GM23338 (cell line): ENCODE measurements around the gene FKBP6. TPM values are rescaled to one million over a fixed set of nuclear protein-coding genes. Genes with fewer than 3 reads are reported as not detected.

Experiments used
- ATAC-seq: fragments of 200-7000 bp; cut with Tn5 transposase; 3 replicates; pipeline ENCODE4 v1.9.1; 2020
- DNase-seq: peaks from one replicate; pipeline ENCODE4 v3.0.0-alpha.2; 2015; ENCODE audit warnings: low spot score
- H2AFZ ChIP-seq: fragments of 200-600 bp; sonication (generic); 2 replicates; pipeline ENCODE4 v1.8.0; 2016; ENCODE audit warnings: antibody characterized with exemption, mild to moderate bottlenecking, moderate library complexity
- H3F3A ChIP-seq: fragments of 200-600 bp; sonication (generic); replicated peaks from 2 replicates; pipeline ENCODE4 v1.8.0; 2017; ENCODE audit warnings: antibody characterized with exemption, mixed run types, low read depth
- H3K27ac ChIP-seq: fragments of 200-600 bp; sonication (generic); 2 replicates; pipeline ENCODE4 v1.6.1; 2016; ENCODE audit warnings: low read depth
- H3K27me3 ChIP-seq: fragments of 200-600 bp; sonication (generic); 2 replicates; pipeline ENCODE4 v1.8.0; 2016; ENCODE audit warnings: mild to moderate bottlenecking, mixed run types, moderate library complexity; ENCODE audit not compliant: insufficient read depth
- H3K36me3 ChIP-seq: fragments of 200-600 bp; sonication (generic); 2 replicates; pipeline ENCODE4 v1.8.0; 2016; ENCODE audit warnings: mild to moderate bottlenecking; ENCODE audit not compliant: insufficient read depth
- H3K4me1 ChIP-seq: fragments of 200-600 bp; sonication (generic); 2 replicates; pipeline ENCODE4 v1.8.0; 2016; ENCODE audit warnings: mild to moderate bottlenecking, moderate library complexity; ENCODE audit not compliant: insufficient read depth
- H3K4me2 ChIP-seq: fragments of 200-600 bp; sonication (generic); 2 replicates; pipeline ENCODE4 v1.7.1; 2017; ENCODE audit warnings: mixed run types
- H3K4me3 ChIP-seq: fragments of 200-600 bp; sonication (generic); 2 replicates; pipeline ENCODE4 v1.6.1; 2016; ENCODE audit warnings: mixed run types
- H3K79me2 ChIP-seq: fragments of 200-600 bp; sonication (generic); replicated peaks from 2 replicates; pipeline ENCODE4 v1.8.0; 2017; ENCODE audit warnings: mild to moderate bottlenecking; ENCODE audit not compliant: insufficient read depth
- H3K9me2 ChIP-seq: fragments of 200-600 bp; sonication (generic); 2 replicates; pipeline ENCODE4 v1.8.0; 2017; ENCODE audit not compliant: insufficient read depth
- H4K20me1 ChIP-seq: fragments of 200-600 bp; sonication (generic); replicated peaks from 2 replicates; pipeline ENCODE4 v1.8.0; 2017; ENCODE audit warnings: mild to moderate bottlenecking; ENCODE audit not compliant: insufficient read depth
- H3K27ac Mint-ChIP-seq: 2 replicates; pipeline ENCODE4 v1.8.0; 2020; ENCODE audit warnings: inconsistent platforms, mild to moderate bottlenecking, moderate library complexity, mixed read lengths
- H3K27me3 Mint-ChIP-seq: 3 replicates; pipeline ENCODE4 v1.8.0; 2022; ENCODE audit warnings: low read depth, mild to moderate bottlenecking, moderate library complexity, mixed read lengths, inconsistent platforms; ENCODE audit not compliant: insufficient read depth, poor library complexity
- H3K36me3 Mint-ChIP-seq: 3 replicates; pipeline ENCODE4 v1.8.0; 2021; ENCODE audit warnings: low read depth, mild to moderate bottlenecking, inconsistent platforms, moderate library complexity, mixed read lengths
- H3K4me1 Mint-ChIP-seq: 3 replicates; pipeline ENCODE4 v1.8.0; 2020; ENCODE audit warnings: mild to moderate bottlenecking, inconsistent platforms, mixed read lengths
- H3K4me3 Mint-ChIP-seq: 3 replicates; pipeline ENCODE4 v1.8.0; 2021; ENCODE audit warnings: moderate library complexity, mild to moderate bottlenecking, inconsistent platforms, mixed read lengths
- H3K9me3 Mint-ChIP-seq: 3 replicates; pipeline ENCODE4 v1.8.0; 2020; ENCODE audit warnings: moderate library complexity, mild to moderate bottlenecking, inconsistent platforms, mixed read lengths
- ZNF462 ChIP-seq: fragments of 250-450 bp; sonication (Bioruptor Pico); IDR thresholded peaks from 2 replicates; pipeline ENCODE4 v1.5.0; 2020; ENCODE audit warnings: mild to moderate bottlenecking, moderate library complexity
- polyA plus RNA-seq: library from polyadenylated mRNA; unstranded; fragments of >200 nt; fragmentation: Nextera tagmentation; extraction: Ambion mirVana; gene quantifications from 2 replicates; pipeline ENCODE4 v1.2.1, GENCODE V29; 2016
- total RNA-seq: library from RNA; depleted of rRNA; stranded (reverse); fragments of >200 nt; shearing (Covaris generic); gene quantifications from 2 replicates; pipeline ENCODE4 v1.2.3, GENCODE V29; 2014

Gene FKBP6
- total and polyA plus RNA-seq, 2 experiments from 2014 or later: 0.15 TPM; not detected in 1

GRCh38 chr7:73358590-73359275, 30.8 kb downstream of the FKBP6 start:
- ATAC-seq (no peak), DNase-seq (no peak)
- H3K4me2 ChIP-seq: no peak overlapping the region

More at GRCh38 chr7:73358590-73359275, 30.8 kb downstream of the FKBP6 start:
- Histone ChIP-seq H3K36me3 (no peaks in the 10 kb centered on the region), H3K4me1 (no peaks in the 10 kb centered on the region), H3K27ac (no peak overlapping the region), H4K20me1 (no peaks in the 10 kb centered on the region), H3K27me3 (no peaks in the 10 kb centered on the region), H3K9me2 (no peaks in the 10 kb centered on the region), H3K79me2 (no peaks in the 10 kb centered on the region), H3F3A (no peaks in the 10 kb centered on the region), H2AFZ (peak overlapping the region; percentile 67), H3K4me3 (no peak overlapping the region)
- Mint-ChIP-seq H3K9me3 (no peaks in the 10 kb centered on the region), H3K27ac (no peak overlapping the region), H3K4me1 (peaks cover 6% of the 10 kb centered on the region; the same call in 2 of the 3 replicates), H3K36me3 (no peaks in the 10 kb centered on the region; the same call in 2 of the 3 replicates), H3K27me3 (peaks cover 4% of the 10 kb centered on the region), H3K4me3 (no peak overlapping the region)
- no peak for TF ChIP-seq ZNF462 (CRISPR knock-in tag)
